ENCODE measurements around the gene NFX1. TPM values are rescaled to one million over a fixed set of nuclear protein-coding genes. Genes with fewer than 3 reads are reported as not detected.

The NFX1 gene
- polyA plus RNA-seq, 3 donors, result 4.3 to 26.3 (median 8.1) TPM

GRCh38 chr9:33267151-33267767, 23.1 kb upstream of the NFX1 start:
- Mint-ChIP-seq H3K27ac (peak overlapping the region in 3 of 7 donors; percentile 2 to 16 (median 4)), H3K27me3 (ENCODE audit: low read depth in 3 of 3) (peaks cover 0 to 1% (median 0%) of the 10 kb centered on the region in 3 donors), H3K4me1 (peaks cover 35% of the 10 kb centered on the region), H3K36me3 (peaks cover 49 to 65% of the 10 kb centered on the region in 2 donors), H3K4me3 (no peak overlapping the region), H3K9me3 (peaks cover 0 to 2% (median 0%) of the 10 kb centered on the region in 7 donors)
- peak overlapping the region in 1 of 2 donors; percentile 38 for H3K27ac ChIP-seq (ENCODE audit: low read depth in 1 of 2, low read length in 2 of 2)
- no peak overlapping the region for H3K4me2 ChIP-seq (replicated peaks; ENCODE audit: extremely low read depth, low read length, poor library complexity, severe bottlenecking)
- DNase-seq, result no peak
- intact Hi-C loops (cut with micrococcal nuclease), result loop anchor here in 1 of 2 donors (10.0 kb wide), 3 partner anchors 102 to 242 kb away; partner anchors contain the start of genes B4GALT1, DNAJA1 and SMU1
- peaks cover 15% of the 10 kb centered on the region for H4K20me1 ChIP-seq (ENCODE audit: insufficient read depth, low read length)
- no peaks in the 10 kb centered on the region for H3K27me3 ChIP-seq (ENCODE audit: control insufficient read depth in 2 of 2, insufficient read depth in 2 of 2, low read length in 2 of 2)
- H3K79me2 ChIP-seq (ENCODE audit: insufficient read depth, low read length), result peaks cover 55% of the 10 kb centered on the region
- H3K4me3 ChIP-seq (replicated peaks in 1 of 3; ENCODE audit: low read depth in 2 of 3, low read length in 3 of 3), result no peak overlapping the region
- peaks cover 59 to 69% of the 10 kb centered on the region in 2 donors for H3K36me3 ChIP-seq (replicated peaks in 1 of 2; ENCODE audit: control insufficient read depth in 1 of 2, insufficient read depth in 2 of 2, low read length in 2 of 2)
- H3K4me1 ChIP-seq (ENCODE audit: control insufficient read depth in 1 of 2, insufficient read depth in 2 of 2, low read length in 2 of 2), result peaks cover 22 to 26% of the 10 kb centered on the region in 2 donors
- H3K9me3 ChIP-seq (replicated peaks in 1 of 2; ENCODE audit: control insufficient read depth in 1 of 2, insufficient read depth in 1 of 2, low read length in 2 of 2), result no peaks in the 10 kb centered on the region
- no peak overlapping the region for H3K9ac ChIP-seq (ENCODE audit: insufficient read depth, low read length, poor library complexity, severe bottlenecking)
- no peak for TF ChIP-seq CTCF (IDR thresholded peaks at IDR 0.05)
- H2AFZ ChIP-seq (ENCODE audit: insufficient read depth, low read depth, low read length, poor library complexity, severe bottlenecking), result no peak overlapping the region

- TF ChIP-seq CTCF (IDR thresholded peaks at IDR 0.05), result no peak
- Histone ChIP-seq H4K20me1 (ENCODE audit: insufficient read depth, low read length) (peaks cover 4% of the 10 kb centered on the region), H3K4me1 (ENCODE audit: control insufficient read depth in 1 of 2, insufficient read depth in 2 of 2, low read length in 2 of 2) (peaks cover 9% of the 10 kb centered on the region in 2 donors), H3K36me3 (replicated peaks in 1 of 2; ENCODE audit: control insufficient read depth in 1 of 2, insufficient read depth in 2 of 2, low read length in 2 of 2) (peaks cover 75 to 92% of the 10 kb centered on the region in 2 donors), H3K9ac (ENCODE audit: insufficient read depth, low read length, poor library complexity, severe bottlenecking) (no peak overlapping the region), H3K27me3 (ENCODE audit: control insufficient read depth in 2 of 2, insufficient read depth in 2 of 2, low read length in 2 of 2) (no peaks in the 10 kb centered on the region), H2AFZ (ENCODE audit: insufficient read depth, low read depth, low read length, poor library complexity, severe bottlenecking) (no peak overlapping the region), H3K27ac (ENCODE audit: low read depth in 1 of 2, low read length in 2 of 2) (no peak overlapping the region), H3K9me3 (replicated peaks in 1 of 2; ENCODE audit: control insufficient read depth in 1 of 2, insufficient read depth in 1 of 2, low read length in 2 of 2) (no peaks in the 10 kb centered on the region), H3K79me2 (ENCODE audit: insufficient read depth, low read length) (peaks cover 33% of the 10 kb centered on the region), H3K4me3 (replicated peaks in 1 of 3; ENCODE audit: low read depth in 2 of 3, low read length in 3 of 3) (no peak overlapping the region), H3K4me2 (replicated peaks; ENCODE audit: extremely low read depth, low read length, poor library complexity, severe bottlenecking) (no peak overlapping the region)
- Mint-ChIP-seq H3K9me3 (no peaks in the 10 kb centered on the region), H3K36me3 (peaks cover 67 to 84% of the 10 kb centered on the region in 2 donors), H3K4me1 (peaks cover 19% of the 10 kb centered on the region), H3K27me3 (ENCODE audit: low read depth in 3 of 3) (peaks cover 0 to 1% (median 0%) of the 10 kb centered on the region in 3 donors), H3K27ac (no peak overlapping the region), H3K4me3 (no peak overlapping the region)
- no peak for DNase-seq
- WGBS (ENCODE audit: insufficient coverage), result no CpG with 5 or more reads among the region's 3 CpGs
- intact Hi-C loops (cut with micrococcal nuclease), result no loop called here
Observed at GRCh38 chr9:33270146-33270545, 20.2 kb upstream of the NFX1 start.

Data from CD14-positive monocyte (primary cell).